Stimulated activated CD4-positive, alpha-beta T cell treated with anti-CD3 and anti-CD28 coated beads, Interleukin-1b, Interleukin-23, amount 100 ng/mL, for 4 hours (primary cell): Measurements from ENCODE around the gene THRAP3.
"Not testable (repeated sequence)": the region's sequence is repeated elsewhere in the genome, so short reads cannot be mapped to it uniquely, and the experiment has no call there.

Experiments
- DNase-seq, 2 donors: peaks; one replicate each; pipeline ENCODE4 v3.0.0-alpha.2; 2020; ENCODE audit warnings: low read depth in 2 of 2

Gene THRAP3

GRCh38 chr1:36204347-36204909 lies 19.8 kb upstream of the THRAP3 start:
- DNase-seq: no peak

GRCh38 chr1:36206323-36206858 lies 17.9 kb upstream of the THRAP3 start:
- DNase-seq: no peak

GRCh38 chr1:36207339-36207738 lies 16.9 kb upstream of the THRAP3 start:
- DNase-seq: no peak

- no peak for DNase-seq
Observed at GRCh38 chr1:36208978-36209703, 15.1 kb upstream of the THRAP3 start.

- DNase-seq: no peak
Observed at GRCh38 chr1:36211307-36211706, 12.9 kb upstream of the THRAP3 start.

GRCh38 chr1:36211841-36212240 lies 12.4 kb upstream of the THRAP3 start:
- no peak for DNase-seq

DNA sequence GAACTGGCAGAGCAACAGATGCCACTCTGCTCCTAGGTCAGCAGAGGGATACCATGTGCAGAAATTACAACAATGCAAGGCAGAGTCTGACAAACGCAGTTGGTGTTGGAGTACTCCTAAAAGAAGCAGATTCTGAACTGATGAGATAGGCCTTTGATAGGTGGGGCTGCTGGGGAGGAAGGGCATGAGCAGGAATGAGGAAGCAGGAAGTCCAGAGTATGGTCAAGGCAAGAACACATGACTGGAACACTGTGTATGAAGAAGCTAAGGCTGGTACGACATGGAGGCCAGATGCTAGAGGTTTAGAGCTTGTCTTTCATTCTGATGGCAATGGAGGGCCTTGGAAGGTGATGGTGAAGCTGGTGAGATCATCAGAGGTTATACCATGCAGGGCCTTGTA lies 11.5 kb upstream of the THRAP3 start:
- DNase-seq: no peak

DNA sequence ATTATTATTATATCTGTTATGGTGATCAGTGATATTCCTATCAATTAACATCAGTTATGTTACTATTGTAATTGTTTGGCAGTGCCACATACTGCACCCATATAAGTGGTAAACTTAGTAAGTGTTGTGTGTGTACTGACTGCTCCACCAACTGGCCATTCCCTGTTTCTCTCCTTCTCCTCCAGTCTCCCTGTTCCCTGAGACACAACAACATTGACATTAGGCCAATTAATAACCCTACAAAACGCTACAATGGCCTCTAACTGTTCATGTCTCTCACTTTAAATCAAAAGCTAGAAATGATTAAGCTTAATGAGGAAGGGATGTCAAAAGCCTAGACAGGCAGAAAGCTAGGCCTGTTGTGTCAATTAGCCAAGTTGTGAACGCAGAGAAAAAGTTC lies 6.6 kb upstream of the THRAP3 start:
- no peak for DNase-seq

DNA sequence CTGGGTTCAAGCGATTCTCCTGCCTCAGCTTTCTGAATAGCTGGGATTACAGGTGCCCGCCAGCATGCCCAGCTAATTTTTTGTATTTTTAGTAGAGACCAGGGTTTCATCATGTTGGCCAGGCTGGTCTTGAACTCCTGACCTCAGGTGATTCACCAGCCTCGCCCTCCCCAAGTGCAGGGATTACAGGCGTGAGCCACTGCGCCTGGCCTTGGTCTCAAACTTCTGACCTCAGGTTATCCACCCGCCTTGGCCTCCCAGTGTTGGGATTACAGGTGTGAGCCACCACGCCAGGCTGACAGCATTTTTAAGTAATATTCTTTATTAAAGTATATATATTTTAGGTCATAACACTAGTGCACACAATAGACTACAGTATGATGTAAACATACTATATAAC lies 2.3 kb upstream of the THRAP3 start:
- not testable (repeated sequence) for DNase-seq

GRCh38 chr1:36222481-36223380 lies 1.5 kb upstream of the THRAP3 start:
- DNase-seq: no peak

DNA sequence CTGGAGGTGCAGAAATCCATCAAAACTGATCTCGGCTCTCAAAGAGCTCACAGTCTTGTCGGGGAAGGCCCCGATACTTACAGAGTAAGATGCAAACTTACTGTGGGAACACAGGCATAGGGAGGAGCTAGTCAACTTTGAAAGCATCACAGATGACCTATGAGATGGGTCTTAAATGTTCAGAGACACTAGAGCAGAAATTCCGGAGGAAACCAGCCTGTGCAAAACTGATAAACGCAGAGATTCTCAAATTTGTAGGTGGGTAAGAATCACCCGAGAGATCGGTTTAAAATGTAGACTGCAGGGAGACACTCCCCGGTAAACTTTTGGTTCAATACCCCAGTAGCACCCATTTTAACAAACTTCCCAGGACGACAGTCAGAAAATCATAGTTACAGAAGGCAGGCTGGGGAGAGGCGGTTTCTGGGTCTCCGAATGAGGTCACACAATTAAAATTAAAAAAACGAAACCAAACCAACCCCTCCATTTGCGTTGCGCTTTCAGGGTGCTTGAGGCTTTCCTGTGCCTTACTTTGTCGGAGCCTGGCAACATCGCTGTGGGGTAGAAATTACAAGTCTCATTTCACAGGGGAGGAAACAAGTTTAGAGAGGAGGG lies 755 bp upstream of the THRAP3 start:
- peak in 1 of 2 donors; percentile 9 for DNase-seq

DNA sequence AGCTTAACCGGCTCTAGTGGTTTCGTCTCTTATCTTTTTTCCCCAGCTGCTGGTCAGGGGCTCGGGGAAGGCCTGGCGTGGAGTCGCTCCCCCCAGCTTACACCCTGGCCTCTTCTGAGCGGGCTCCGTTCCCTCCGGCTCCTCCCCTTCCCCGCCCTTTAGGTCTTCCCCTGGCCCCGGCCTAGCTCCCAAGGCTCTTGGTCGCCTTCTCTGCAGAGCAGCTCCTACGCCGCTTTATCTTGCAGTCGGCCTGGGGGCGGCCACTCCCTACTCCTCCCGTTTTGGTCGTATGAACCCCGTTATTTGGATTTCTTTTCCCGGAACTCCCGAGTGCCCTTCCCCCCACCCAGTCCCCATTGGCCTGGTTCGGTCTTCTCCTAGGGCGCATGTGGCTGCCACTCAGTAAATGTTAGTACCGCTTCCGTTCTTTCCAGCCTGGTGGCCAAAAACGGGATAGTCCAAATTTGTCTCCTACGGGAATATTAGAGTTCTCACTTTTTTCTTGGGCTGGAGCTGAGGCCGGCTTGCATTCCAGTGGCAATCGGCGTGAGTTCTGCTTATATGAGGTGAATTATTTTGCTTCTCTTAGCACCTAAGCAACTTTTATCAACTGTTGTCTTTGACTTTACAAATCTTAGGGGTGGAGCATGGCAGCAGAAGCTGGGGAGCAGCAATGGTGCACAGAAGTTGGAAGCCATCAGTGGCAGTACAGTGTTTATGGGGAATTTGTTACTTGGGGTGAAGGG lies 467 bp downstream of the THRAP3 start:
- no peak for DNase-seq

GRCh38 chr1:36225283-36225899 lies 1.1 kb downstream of the THRAP3 start:
- no peak for DNase-seq

- DNase-seq: not testable (repeated sequence)
Observed at GRCh38 chr1:36230279-36230678, 6.0 kb downstream of the THRAP3 start.

- DNase-seq: no peak
Observed at GRCh38 chr1:36231191-36231590, 6.9 kb downstream of the THRAP3 start.

DNA sequence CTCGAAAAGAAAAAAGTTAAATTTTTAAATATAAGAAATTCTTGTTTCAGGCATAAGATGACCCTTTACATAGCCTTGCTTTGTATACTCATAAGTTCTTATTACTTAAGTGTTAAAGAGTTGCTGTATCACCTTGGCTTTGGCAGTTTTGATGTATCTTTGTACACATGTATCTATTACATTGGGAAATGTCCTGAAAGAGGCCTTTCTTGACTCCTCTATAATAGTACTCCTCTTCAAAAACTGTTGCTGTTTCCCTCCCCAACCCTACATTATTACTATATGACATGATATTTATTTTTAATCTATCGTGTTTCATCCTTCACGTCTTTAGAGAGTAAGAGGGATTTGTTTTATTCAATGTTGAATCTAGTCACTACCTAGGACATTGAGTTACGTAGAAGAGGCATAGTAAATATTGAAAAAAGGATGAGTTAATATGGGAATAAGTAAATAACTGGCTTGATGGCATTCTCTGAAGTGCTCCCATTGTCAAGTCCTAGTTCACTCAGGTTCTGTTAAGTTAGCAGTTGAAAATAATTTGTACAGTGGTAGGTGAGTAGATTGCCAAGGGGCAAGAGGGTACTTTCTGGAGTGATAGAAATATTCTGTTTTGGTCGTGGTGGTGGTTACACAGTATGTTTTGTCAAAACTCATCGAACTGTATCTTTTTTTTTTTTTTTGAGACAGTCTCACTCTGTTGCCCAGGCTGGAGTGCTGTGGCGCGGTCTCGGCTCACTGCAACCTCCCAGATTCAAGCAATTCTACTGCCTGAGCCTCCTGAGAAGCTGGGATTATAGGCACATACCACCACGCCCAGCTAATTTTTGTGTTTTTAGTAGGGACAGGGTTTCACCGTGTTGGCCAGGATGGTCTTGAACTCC lies 8.2 kb downstream of the THRAP3 start:
- DNase-seq: no peak

DNA sequence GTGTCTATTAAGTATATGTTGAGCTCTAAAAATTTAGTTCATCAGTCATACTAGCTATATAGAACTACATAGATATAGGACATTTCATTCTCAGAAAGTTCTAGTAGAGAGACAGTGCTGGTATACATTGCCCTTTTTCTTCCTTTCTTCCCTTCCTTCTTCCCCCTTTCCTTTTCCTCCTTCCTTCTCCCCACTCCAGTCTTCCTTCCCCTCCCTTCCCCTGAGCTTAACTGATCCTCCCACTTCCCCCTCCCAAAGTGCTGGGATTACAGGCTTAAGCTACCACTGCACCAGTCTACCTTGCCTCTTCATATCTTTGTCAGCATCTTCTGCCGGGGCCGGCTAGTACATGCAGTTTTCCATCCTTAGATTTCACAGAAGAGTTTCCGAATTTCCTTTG lies 12.1 kb downstream of the THRAP3 start:
- DNase-seq: no peak

DNA sequence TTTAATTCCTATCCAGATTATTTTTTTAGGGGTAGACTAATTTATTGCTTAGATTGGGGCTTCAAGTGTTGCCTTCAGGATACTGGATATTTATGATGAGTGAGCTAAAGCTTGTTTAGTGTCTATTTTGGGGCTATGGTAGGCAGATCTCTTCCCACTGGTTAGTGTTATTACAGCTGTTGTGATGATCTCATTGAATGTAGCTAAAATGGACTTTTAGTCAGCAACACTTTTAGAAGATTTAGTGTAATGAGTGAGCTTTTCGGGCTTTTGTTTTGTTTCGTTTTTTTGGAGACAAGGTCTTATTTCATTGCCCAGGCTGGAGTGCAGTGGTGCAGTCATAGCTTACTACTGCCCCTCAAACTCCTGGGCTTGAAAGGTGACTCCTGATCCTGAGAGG lies 14.2 kb downstream of the THRAP3 start:
- DNase-seq: no peak

DNA sequence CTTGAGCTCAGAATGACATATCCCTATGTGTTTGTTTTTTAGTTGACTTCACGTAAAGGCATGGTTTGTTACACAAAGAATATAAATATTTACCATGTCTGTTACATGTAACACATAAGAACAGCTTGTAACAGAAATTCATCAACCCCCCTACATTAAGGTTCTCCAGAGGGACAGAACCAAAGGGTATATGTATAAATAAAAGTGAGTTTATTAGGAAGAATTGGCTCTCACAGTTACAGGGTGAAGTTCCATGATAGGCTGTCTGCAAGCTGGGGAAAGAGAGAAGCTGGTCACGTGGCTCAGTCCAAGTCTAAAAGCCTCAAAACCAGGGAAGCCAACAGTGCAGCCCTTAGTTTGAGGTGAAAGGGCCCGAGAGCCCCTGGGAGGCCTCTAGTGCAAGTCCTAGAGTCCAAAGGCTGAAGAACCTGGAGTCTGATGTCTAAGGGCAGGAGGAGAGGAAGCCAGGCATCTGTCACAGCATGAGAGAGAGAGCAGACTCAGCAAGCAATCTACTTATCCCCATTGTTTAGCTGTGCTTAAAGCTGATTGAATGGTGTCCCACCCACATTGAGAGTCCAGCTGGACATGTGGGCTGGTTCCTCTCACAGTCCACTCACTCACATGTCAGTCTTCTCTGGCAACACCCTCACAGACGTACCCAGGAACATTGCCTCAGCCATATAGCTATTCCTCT lies 15.8 kb downstream of the THRAP3 start:
- DNase-seq: no peak
